ENCODE measurements around the gene TXNDC12.
A peak's percentile ranks its signal among the peaks of the same experiment; 100 is the strongest.

The TXNDC12 gene

GRCh38 chr1:52059888-52060287 lies 4.9 kb upstream of the TXNDC12 start:
- TF ChIP-seq, protein P1, sequence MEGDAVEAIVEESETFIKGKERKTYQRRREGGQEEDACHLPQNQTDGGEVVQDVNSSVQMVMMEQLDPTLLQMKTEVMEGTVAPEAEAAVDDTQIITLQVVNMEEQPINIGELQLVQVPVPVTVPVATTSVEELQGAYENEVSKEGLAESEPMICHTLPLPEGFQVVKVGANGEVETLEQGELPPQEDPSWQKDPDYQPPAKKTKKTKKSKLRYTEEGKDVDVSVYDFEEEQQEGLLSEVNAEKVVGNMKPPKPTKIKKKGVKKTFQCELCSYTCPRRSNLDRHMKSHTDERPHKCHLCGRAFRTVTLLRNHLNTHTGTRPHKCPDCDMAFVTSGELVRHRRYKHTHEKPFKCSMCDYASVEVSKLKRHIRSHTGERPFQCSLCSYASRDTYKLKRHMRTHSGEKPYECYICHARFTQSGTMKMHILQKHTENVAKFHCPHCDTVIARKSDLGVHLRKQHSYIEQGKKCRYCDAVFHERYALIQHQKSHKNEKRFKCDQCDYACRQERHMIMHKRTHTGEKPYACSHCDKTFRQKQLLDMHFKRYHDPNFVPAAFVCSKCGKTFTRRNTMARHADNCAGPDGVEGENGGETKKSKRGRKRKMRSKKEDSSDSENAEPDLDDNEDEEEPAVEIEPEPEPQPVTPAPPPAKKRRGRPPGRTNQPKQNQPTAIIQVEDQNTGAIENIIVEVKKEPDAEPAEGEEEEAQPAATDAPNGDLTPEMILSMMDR (IDR thresholded peaks at IDR 0.05; ENCODE audit: low read depth, low read length, missing control alignments), result no peak
- no peak overlapping the region for H3K4me3 ChIP-seq (ENCODE audit: low read depth, low read length)
- peaks cover 33% of the 10 kb centered on the region for H3K36me3 ChIP-seq (replicated peaks)
- in situ Hi-C loops (cut with HindIII; ENCODE audit: low pct_ligation_motif_present, low sequenced_read_pairs), result no loop called here
- no peaks in the 10 kb centered on the region for H3K27me3 ChIP-seq (replicated peaks)
- DNase-seq, result no peak
- no peak overlapping the region for H3K27ac ChIP-seq

GRCh38 chr1:52059321-52059720 lies 4.3 kb upstream of the TXNDC12 start:
- TF ChIP-seq, protein P1 (IDR thresholded peaks at IDR 0.05; ENCODE audit: low read depth, low read length, missing control alignments), result no peak
- Histone ChIP-seq H3K27ac (no peak overlapping the region), H3K27me3 (replicated peaks) (no peaks in the 10 kb centered on the region), H3K4me3 (ENCODE audit: low read depth, low read length) (no peak overlapping the region), H3K36me3 (replicated peaks) (peaks cover 29% of the 10 kb centered on the region)
- no peak for DNase-seq
- in situ Hi-C loops (cut with HindIII; ENCODE audit: low pct_ligation_motif_present, low sequenced_read_pairs), result no loop called here

DNA sequence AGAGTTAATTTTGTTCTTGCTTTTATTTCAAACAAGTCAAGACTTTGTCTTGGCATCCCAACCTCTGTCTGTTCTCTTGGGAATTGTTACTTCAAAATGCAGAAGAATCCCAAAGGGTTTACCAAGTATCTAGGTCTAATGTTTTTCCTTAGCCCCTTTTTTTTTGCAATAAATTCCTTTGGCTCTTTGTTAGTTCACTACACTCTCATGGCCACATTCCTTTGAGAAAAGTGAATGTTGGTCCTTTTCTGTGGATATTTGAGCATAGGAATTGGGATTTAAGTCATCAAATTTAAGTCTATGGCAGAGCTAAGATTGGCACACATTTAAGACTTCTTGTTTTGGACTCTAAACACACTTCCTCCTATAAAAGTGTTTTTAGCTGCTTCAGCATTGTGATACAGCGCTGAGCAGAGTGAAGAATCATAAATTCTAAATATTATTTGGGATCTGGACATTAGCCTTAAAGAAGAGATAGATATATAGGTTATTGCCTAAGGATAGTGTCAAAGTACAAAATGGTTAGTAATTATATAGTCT lies 3.0 kb upstream of the TXNDC12 start:
- TF ChIP-seq, protein P1 (IDR thresholded peaks at IDR 0.05; ENCODE audit: low read depth, low read length, missing control alignments), result no peak
- in situ Hi-C loops (cut with HindIII; ENCODE audit: low pct_ligation_motif_present, low sequenced_read_pairs), result no loop called here
- Histone ChIP-seq H3K27ac (no peak overlapping the region), H3K27me3 (replicated peaks) (no peaks in the 10 kb centered on the region), H3K36me3 (replicated peaks) (peaks cover 23% of the 10 kb centered on the region), H3K4me3 (ENCODE audit: low read depth, low read length) (no peak overlapping the region)
- DNase-seq, result no peak

GRCh38 chr1:52057255-52057654 lies 2.3 kb upstream of the TXNDC12 start:
- Histone ChIP-seq H3K4me3 (ENCODE audit: low read depth, low read length) (peak overlapping the region; percentile 89), H3K27ac (peak overlapping the region; percentile 93), H3K36me3 (replicated peaks) (peaks cover 19% of the 10 kb centered on the region), H3K27me3 (replicated peaks) (no peaks in the 10 kb centered on the region)
- DNase-seq, result no peak
- in situ Hi-C loops (cut with HindIII; ENCODE audit: low pct_ligation_motif_present, low sequenced_read_pairs), result no loop called here
- TF ChIP-seq, protein P1 (IDR thresholded peaks at IDR 0.05; ENCODE audit: low read depth, low read length, missing control alignments), result no peak

GRCh38 chr1:52056937-52057231 lies 1.9 kb upstream of the TXNDC12 start:
- peak overlapping the region; percentile 93 for H3K27ac ChIP-seq
- TF ChIP-seq, protein P1 (IDR thresholded peaks at IDR 0.05; ENCODE audit: low read depth, low read length, missing control alignments), result no peak
- H3K36me3 ChIP-seq (replicated peaks), result peaks cover 18% of the 10 kb centered on the region
- peak; percentile 61 for DNase-seq
- in situ Hi-C loops (cut with HindIII; ENCODE audit: low pct_ligation_motif_present, low sequenced_read_pairs), result no loop called here
- peak overlapping the region; percentile 89 for H3K4me3 ChIP-seq (ENCODE audit: low read depth, low read length)
- no peaks in the 10 kb centered on the region for H3K27me3 ChIP-seq (replicated peaks)
